HG02588 (cell line): Measurements from ENCODE around the gene PLXNC1.
A peak's percentile ranks its signal among the peaks of the same experiment; 100 is the strongest.

Experiments used
- ATAC-seq: cut with Tn5 transposase; IDR thresholded peaks from one replicate; pipeline ENCODE4 v1.9.1; 2021; ENCODE audit warnings: mild to moderate bottlenecking, moderate library complexity; ENCODE audit not compliant: unreplicated experiment

Gene PLXNC1

DNA sequence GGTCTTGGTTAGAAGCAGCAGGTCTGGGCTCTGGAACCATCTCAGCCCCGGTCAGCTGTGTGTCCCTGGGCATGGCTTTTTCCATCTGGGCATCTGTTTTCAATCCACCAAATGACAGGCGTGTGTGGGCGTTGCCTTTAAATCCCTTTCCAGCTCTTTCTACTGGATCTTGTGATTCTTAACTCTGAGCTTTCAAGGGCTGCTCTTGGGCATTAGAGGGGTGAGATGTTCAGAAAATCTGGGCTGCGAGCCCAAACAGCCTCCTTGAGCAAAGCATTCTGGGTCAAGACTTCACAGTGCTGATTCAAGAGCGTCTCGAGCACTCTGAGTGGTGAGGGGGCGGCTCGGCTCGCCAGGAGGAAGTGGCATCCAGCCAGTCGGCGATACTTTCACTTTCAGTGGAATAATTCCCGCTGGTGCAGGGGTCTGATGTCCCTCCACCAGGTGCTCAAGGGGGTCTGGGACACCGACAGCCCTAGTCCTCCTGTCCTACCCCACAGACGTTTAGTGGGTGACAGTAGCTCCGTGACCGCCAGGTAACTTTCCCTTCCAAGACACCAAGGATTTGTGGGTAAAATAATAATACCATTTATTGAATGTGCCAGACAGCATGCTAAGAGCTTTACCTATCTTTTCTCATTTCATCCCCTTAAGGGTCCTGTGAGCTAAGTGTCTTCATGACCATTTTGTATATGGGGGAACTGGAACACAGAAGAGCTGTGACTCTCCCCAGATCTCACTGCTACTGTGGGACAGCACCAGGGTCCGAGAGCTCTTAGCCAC is 114.0 kb downstream of the PLXNC1 start:
- ATAC-seq, result peak; percentile 43

GRCh38 chr12:94263011-94263811 is 114.8 kb downstream of the PLXNC1 start:
- ATAC-seq, result peak; percentile 34

DNA sequence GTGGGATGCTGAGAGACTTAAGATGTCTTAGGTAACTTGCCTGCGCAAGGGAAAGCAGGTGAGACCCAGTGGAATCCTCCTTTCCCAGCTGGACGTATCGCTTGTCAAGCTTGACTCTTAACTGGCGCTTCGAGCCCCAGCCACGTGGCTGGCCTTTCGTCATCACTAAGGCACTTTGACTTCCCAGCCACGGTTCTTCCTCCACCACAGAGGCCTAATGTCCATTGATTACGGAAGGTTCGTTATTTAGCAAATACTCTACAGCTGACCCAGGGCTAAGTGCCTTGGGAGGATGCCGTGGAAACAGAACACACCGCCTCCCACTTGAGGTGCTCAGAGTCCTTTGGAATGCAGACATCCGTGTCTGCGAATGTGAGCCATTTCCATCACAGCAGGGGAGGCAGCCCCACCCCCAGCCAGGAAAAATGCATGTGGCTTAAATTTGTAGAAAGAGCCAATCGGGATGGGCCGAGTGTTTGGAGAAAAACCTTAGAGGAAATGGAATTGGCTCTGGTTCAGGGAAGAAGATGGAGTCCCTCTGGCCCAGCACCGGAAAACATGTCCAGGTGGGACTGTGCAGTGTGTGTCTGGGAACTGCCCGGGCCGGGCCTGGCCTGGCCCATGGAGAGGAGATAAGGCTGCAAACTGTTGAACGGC is 115.7 kb downstream of the PLXNC1 start:
- ATAC-seq, result no peak

GRCh38 chr12:94264736-94265485 is 116.5 kb downstream of the PLXNC1 start:
- ATAC-seq, result no peak

DNA sequence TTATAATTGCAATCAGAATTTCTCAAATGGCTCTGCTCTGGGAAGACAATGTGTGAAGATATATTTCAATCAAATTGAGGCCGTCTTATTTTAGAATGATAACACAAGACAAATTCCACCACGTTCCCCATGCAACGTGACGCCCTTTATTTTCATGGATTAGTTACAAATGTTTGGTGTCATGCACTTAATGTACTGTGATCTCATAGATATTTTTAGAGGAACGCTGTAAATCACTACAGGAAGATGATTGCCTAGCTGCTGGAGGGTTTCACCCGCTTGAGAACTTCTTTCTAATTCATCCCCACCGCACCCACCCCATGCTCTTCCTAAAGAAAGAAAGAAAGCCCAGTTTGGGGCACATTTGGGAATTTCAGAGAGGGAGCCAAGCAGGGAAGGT is 117.2 kb downstream of the PLXNC1 start:
- no peak for ATAC-seq

GRCh38 chr12:94265966-94266745 is 117.8 kb downstream of the PLXNC1 start:
- no peak for ATAC-seq

GRCh38 chr12:94266796-94267536 is 118.6 kb downstream of the PLXNC1 start:
- no peak for ATAC-seq

DNA sequence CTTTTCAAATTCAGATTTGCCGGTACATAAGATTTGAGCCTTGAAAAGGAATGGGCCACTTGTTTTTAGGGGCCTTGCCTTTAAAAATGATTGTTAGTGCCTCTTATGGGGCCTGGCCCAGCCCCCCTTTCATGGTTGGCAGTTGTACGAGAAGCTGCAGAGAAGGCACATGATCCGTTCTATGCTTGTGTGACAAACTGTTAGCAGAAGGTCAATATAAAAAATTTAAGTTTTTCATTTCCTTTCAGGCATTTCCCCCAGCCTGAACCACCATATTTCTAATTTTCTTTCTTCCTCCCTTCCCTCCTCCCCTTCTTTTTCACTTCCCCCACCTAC is 119.1 kb downstream of the PLXNC1 start:
- ATAC-seq, result no peak

GRCh38 chr12:94267921-94268471 is 119.6 kb downstream of the PLXNC1 start:
- ATAC-seq, result no peak

- no peak for ATAC-seq
Observed at GRCh38 chr12:94269316-94269999, 121.1 kb downstream of the PLXNC1 start.

GRCh38 chr12:94271351-94271750 is 123.0 kb downstream of the PLXNC1 start:
- ATAC-seq, result peak; percentile 37

GRCh38 chr12:94272280-94272679 is 123.9 kb downstream of the PLXNC1 start:
- ATAC-seq, result no peak

GRCh38 chr12:94273272-94273671 is 124.9 kb downstream of the PLXNC1 start:
- no peak for ATAC-seq

GRCh38 chr12:94276725-94277124 is 128.3 kb downstream of the PLXNC1 start:
- no peak for ATAC-seq

DNA sequence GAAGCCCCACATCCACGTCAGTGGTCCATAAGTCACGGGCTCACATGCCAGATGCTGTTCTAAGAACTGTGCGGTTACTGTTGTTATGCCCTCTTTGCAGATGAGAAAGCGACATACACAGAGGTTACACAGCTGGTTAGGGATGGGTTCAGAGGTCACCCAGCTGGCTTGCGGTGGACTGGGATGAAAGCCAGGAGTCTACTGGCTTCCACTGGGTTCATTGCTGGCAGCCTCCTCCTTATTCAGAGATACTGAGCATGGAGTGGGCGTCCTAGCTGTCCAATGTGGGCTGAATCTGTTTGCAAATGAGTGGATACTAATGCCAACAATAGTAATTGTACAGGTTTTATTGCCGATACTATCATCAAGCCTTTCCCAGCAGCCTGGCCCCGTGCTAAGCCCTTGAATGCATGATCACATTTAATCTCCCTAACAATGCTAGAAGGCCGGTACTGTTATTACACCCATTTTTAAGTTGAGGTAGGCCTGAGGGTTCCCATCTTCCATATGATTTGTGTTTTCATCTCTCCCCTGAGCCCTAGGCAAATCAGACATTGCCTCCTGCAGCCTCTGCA is 129.1 kb downstream of the PLXNC1 start:
- no peak for ATAC-seq

DNA sequence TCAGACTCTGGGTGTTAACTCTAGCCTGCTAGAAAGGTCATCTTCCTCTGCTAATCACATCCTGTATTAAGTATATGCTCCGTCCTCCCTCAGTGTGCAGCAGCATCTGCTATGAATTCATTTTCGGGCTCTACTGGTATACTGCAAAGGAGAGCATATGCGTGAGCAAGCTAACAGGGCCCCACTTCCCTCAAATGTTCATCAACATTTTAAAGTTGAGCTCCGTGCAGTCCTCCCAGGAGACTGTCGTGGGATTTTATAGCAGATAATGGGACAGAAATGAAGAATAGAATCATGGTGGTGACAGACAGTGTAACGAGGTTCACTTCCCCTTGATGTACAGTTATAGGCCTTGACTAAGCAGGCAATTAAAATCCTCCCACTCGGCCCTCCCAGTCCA is 131.7 kb downstream of the PLXNC1 start:
- no peak for ATAC-seq

DNA sequence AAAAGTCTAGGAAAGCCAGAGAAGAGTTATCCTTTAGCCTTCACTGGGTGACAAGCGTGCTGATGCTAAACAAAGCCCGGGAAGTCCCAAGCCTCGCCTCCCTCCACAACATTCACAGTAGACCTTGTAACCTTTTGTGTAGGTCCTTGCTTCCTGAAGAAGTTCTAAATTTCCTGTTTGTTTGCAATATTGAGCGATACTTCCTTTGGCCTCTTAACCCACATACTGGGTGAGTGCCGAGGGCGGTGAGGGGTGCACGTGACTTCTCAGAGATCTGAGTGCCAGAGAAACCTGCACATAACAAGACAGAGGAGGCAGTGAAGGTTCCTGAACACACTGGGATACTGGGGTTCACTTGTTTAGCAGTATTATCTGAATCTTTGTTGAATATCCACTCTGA is 134.3 kb downstream of the PLXNC1 start:
- ATAC-seq, result no peak

DNA sequence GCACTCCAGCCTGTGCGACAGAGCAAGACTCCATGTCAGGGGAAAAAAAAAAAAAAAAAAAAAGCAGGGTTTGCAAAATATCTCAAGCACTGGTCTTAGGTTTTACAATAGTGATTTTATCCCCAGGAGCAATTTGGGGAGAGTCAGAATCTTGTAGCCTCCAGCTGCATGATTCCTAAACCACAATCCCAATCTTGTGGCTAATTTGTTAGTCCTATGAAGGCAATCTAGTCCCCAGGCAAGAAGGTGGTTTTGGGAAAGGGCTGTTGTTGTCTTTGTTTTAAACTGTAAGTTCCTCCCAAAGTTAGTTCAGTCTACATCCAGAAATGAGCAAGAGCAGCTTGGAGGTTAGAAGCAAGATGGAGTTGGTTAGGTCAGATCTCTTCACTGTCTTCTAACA is 135.7 kb downstream of the PLXNC1 start:
- ATAC-seq, result no peak
